Ascending aorta (tissue), 2 donors: ENCODE data around the gene PGLYRP2. TPM values are rescaled to one million over a fixed set of nuclear protein-coding genes. Genes with fewer than 3 reads are reported as not detected.

ENCODE experiments used
- DNase-seq, 2 donors: peaks; one replicate each; pipeline ENCODE4 v3.0.0-alpha.2; 2019; ENCODE audit warnings: low spot score in 2 of 2
- H3K27ac ChIP-seq, 2 donors: fragments of 200-600 bp; sonication (generic); one replicate each; pipeline ENCODE4 v1.5.1; 2016 to 2017; ENCODE audit warnings: mild to moderate bottlenecking in 1 of 2
- H3K27me3 ChIP-seq: fragments of 200-600 bp; sonication (generic); one replicate; pipeline ENCODE4 v1.5.1; 2017
- H3K36me3 ChIP-seq, 2 donors: fragments of 200-600 bp; sonication (generic); one replicate each; pipeline ENCODE4 v1.5.1; 2016
- H3K4me1 ChIP-seq, 2 donors: fragments of 200-600 bp; sonication (generic); one replicate each; pipeline ENCODE4 v1.5.1; 2016 to 2017; ENCODE audit warnings: mild to moderate bottlenecking in 1 of 2
- H3K4me3 ChIP-seq, 2 donors: fragments of 200-600 bp; sonication (generic); one replicate each; pipeline ENCODE4 v1.5.1; 2016 to 2017; ENCODE audit warnings: mild to moderate bottlenecking in 1 of 2
- H3K9me3 ChIP-seq, 2 donors: fragments of 200-600 bp; sonication (generic); one replicate each; pipeline ENCODE4 v1.5.1; 2016
- CTCF ChIP-seq, 3 experiments: fragments of 200-600 bp in 2 of 3; fragments of 450-650 bp in 1 of 3; sonication (generic) in 2 of 3; IDR thresholded peaks; one replicate each; pipeline ENCODE4 v1.5.1; 2016 to 2019; ENCODE audit warnings: antibody characterized with exemption in 3 of 3, mild to moderate bottlenecking in 1 of 3, moderate library complexity in 1 of 3
- intact Hi-C: fragments of 100-400 bp; cut with DNase I; formaldehyde crosslinking; loops from one replicate; pipeline ENCODE4 v1.15.1; 2023
- total RNA-seq: library from RNA; depleted of rRNA; stranded (reverse); fragments of >200 nt; gene quantifications from one replicate; pipeline ENCODE4 v1.1.0, GENCODE V29; 2016

PGLYRP2 gene
- total RNA-seq, 1 donor from 2014 or later = not detected

- intact Hi-C loops = loop anchor here (1.0 to 5.0 kb wide), 4 partner anchors 14 to 236 kb away; partner anchors contain the start of gene AKAP8
- no peaks in the 10 kb centered on the region for H3K9me3 ChIP-seq
- peak overlapping the region; percentile 89 to 94 for H3K27ac ChIP-seq
- peak; percentile 33 to 93 for DNase-seq
- peaks cover 13 to 37% of the 10 kb centered on the region in 2 donors for H3K4me1 ChIP-seq
- H3K36me3 ChIP-seq = peaks cover 10 to 15% of the 10 kb centered on the region in 2 donors
- peak overlapping the region; percentile 92 to 95 for H3K4me3 ChIP-seq
- H3K27me3 ChIP-seq = no peaks in the 10 kb centered on the region
- no peak for TF ChIP-seq CTCF (IDR thresholded peaks at IDR 0.05)
Measured at GRCh38 chr19:15432629-15433518, 46.4 kb downstream of the PGLYRP2 start.

- peak overlapping the region; percentile 58 to 65 for H3K27ac ChIP-seq
- TF ChIP-seq CTCF (IDR thresholded peaks at IDR 0.05) = no peak
- no peaks in the 10 kb centered on the region for H3K9me3 ChIP-seq
- H3K4me1 ChIP-seq = peaks cover 8 to 29% of the 10 kb centered on the region in 2 donors
- no peak for DNase-seq
- H3K4me3 ChIP-seq = peak overlapping the region; percentile 83 to 95
- H3K27me3 ChIP-seq = no peaks in the 10 kb centered on the region
- H3K36me3 ChIP-seq = peaks cover 17 to 23% of the 10 kb centered on the region in 2 donors
- intact Hi-C loops = loop anchor here (1.0 to 5.0 kb wide), 3 partner anchors 13 to 235 kb away; no protein-coding TSS in a partner anchor
Measured at GRCh38 chr19:15432018-15432494, 47.2 kb downstream of the PGLYRP2 start.

- H3K27me3 ChIP-seq = no peaks in the 10 kb centered on the region
- peak overlapping the region; percentile 83 to 95 for H3K4me3 ChIP-seq
- H3K9me3 ChIP-seq = no peaks in the 10 kb centered on the region
- peaks cover 8 to 24% of the 10 kb centered on the region in 2 donors for H3K4me1 ChIP-seq
- peaks cover 22 to 28% of the 10 kb centered on the region in 2 donors for H3K36me3 ChIP-seq
- H3K27ac ChIP-seq = peak overlapping the region; percentile 58 to 65
- no peak for DNase-seq
- intact Hi-C loops = loop anchor here (1.0 to 5.0 kb wide), 3 partner anchors 12 to 234 kb away; no protein-coding TSS in a partner anchor
- TF ChIP-seq CTCF (IDR thresholded peaks at IDR 0.05) = no peak
Measured at GRCh38 chr19:15431396-15432017, 47.8 kb downstream of the PGLYRP2 start.

- Histone ChIP-seq H3K36me3 (peaks cover 29 to 35% of the 10 kb centered on the region in 2 donors), H3K9me3 (no peaks in the 10 kb centered on the region), H3K4me3 (peak overlapping the region in 1 of 2 donors; percentile 95), H3K27ac (no peak overlapping the region), H3K4me1 (peaks cover 8 to 23% of the 10 kb centered on the region in 2 donors), H3K27me3 (no peaks in the 10 kb centered on the region)
- no peak for DNase-seq
- intact Hi-C loops = loop anchor here (5.0 kb wide), 1 partner anchor 233 kb away; no protein-coding TSS in a partner anchor
- TF ChIP-seq CTCF (IDR thresholded peaks at IDR 0.05) = no peak
Measured at GRCh38 chr19:15430526-15431120, 48.7 kb downstream of the PGLYRP2 start.

- no peak for TF ChIP-seq CTCF (IDR thresholded peaks at IDR 0.05)
- Histone ChIP-seq H3K36me3 (peaks cover 35 to 41% of the 10 kb centered on the region in 2 donors), H3K4me1 (peaks cover 8 to 23% of the 10 kb centered on the region in 2 donors), H3K27ac (no peak overlapping the region), H3K4me3 (no peak overlapping the region), H3K27me3 (no peaks in the 10 kb centered on the region), H3K9me3 (no peaks in the 10 kb centered on the region)
- DNase-seq = no peak
- intact Hi-C loops = loop anchor here (5.0 kb wide), 1 partner anchor 233 kb away; no protein-coding TSS in a partner anchor
Measured at GRCh38 chr19:15429825-15430467, 49.4 kb downstream of the PGLYRP2 start.
